ENCODE data around the gene GMEB2. TPM values are rescaled to one million over a fixed set of nuclear protein-coding genes. Genes with fewer than 3 reads are reported as not detected.

Gene GMEB2
- total RNA-seq, 1 donor from 2014 or later, result 5.9 TPM

GRCh38 chr20:63556873-63557478 lies 69.9 kb downstream of the GMEB2 start:
- ATAC-seq (no peak), DNase-seq (no peak)
- intact Hi-C loops (cut with micrococcal nuclease), result no loop called here

- intact Hi-C loops (cut with micrococcal nuclease), result no loop called here
- ATAC-seq, result no peak
- peak; percentile 28 for DNase-seq
Measured at GRCh38 chr20:63555661-63556381, 71.1 kb downstream of the GMEB2 start.

- peak; percentile 31 for DNase-seq
- no peak for ATAC-seq
- intact Hi-C loops (cut with micrococcal nuclease), result no loop called here
Measured at GRCh38 chr20:63554361-63555278, 72.3 kb downstream of the GMEB2 start.

GRCh38 chr20:63553933-63554290 lies 73.0 kb downstream of the GMEB2 start, which contains the start of gene FNDC11:
FNDC11 (plus strand) TSS chr20:63554159; CDS start chr20:63555664, 1,505 bp downstream.
- intact Hi-C loops (cut with micrococcal nuclease), result no loop called here
- DNase-seq (peak; percentile 66), ATAC-seq (peak; percentile 63)

- intact Hi-C loops (cut with micrococcal nuclease), result no loop called here
- ATAC-seq (peak; percentile 82), DNase-seq (peak; percentile 81)
Measured at GRCh38 chr20:63553251-63553932, 73.5 kb downstream of the GMEB2 start.

GRCh38 chr20:63552481-63553249 lies 74.2 kb downstream of the GMEB2 start:
- intact Hi-C loops (cut with micrococcal nuclease), result no loop called here

GRCh38 chr20:63551068-63551467 lies 75.8 kb downstream of the GMEB2 start:
- intact Hi-C loops (cut with micrococcal nuclease), result no loop called here
- ATAC-seq, result no peak

More at GRCh38 chr20:63552481-63553249, 74.2 kb downstream of the GMEB2 start:
- no peak for ATAC-seq
- DNase-seq, result no peak

GRCh38 chr20:63549679-63550282 lies 77.1 kb downstream of the GMEB2 start:
- no peak for ATAC-seq
- intact Hi-C loops (cut with micrococcal nuclease), result no loop called here
- no peak for DNase-seq

More at GRCh38 chr20:63551068-63551467, 75.8 kb downstream of the GMEB2 start:
- no peak for DNase-seq

GRCh38 chr20:63549019-63549418 lies 77.9 kb downstream of the GMEB2 start:
- DNase-seq (no peak), ATAC-seq (no peak)
- intact Hi-C loops (cut with micrococcal nuclease), result no loop called here

GRCh38 chr20:63548542-63548941 lies 78.4 kb downstream of the GMEB2 start:
- no peak for DNase-seq
- intact Hi-C loops (cut with micrococcal nuclease), result no loop called here
- ATAC-seq, result no peak

- intact Hi-C loops (cut with micrococcal nuclease), result no loop called here
- no peak for ATAC-seq
Measured at GRCh38 chr20:63547725-63548480, 79.0 kb downstream of the GMEB2 start, which contains the start of gene SRMS. SRMS (minus strand) TSS chr20:63547749; CDS start chr20:63547463, 286 bp downstream.

GRCh38 chr20:63546956-63547724 lies 79.8 kb downstream of the GMEB2 start:
- no peak for ATAC-seq
- intact Hi-C loops (cut with micrococcal nuclease), result no loop called here
- no peak for DNase-seq

More at GRCh38 chr20:63547725-63548480, 79.0 kb downstream of the GMEB2 start, which contains the start of gene SRMS:
- no peak for DNase-seq

GRCh38 chr20:63546256-63546955 lies 80.5 kb downstream of the GMEB2 start:
- no peak for ATAC-seq
- DNase-seq, result no peak
- intact Hi-C loops (cut with micrococcal nuclease), result no loop called here

- DNase-seq, result no peak
- no peak for ATAC-seq
- intact Hi-C loops (cut with micrococcal nuclease), result no loop called here
Measured at GRCh38 chr20:63545814-63546213, 81.1 kb downstream of the GMEB2 start.

- ATAC-seq (no peak), DNase-seq (no peak)
- intact Hi-C loops (cut with micrococcal nuclease), result no loop called here
Measured at GRCh38 chr20:63544958-63545516, 81.9 kb downstream of the GMEB2 start.

Measured in left ventricle myocardium superior (tissue), 1 donor.